Measurements from ENCODE around the gene P2RY12. TPM values are rescaled to one million over a fixed set of nuclear protein-coding genes. Genes with fewer than 3 reads are reported as not detected.

The P2RY12 gene
- total and polyA plus RNA-seq, 12 donors = 0.33 to 3.1 (median 0.76) TPM; not detected in 1

- H3K4me3 ChIP-seq = no peak overlapping the region
- H3K27me3 ChIP-seq = no peaks in the 10 kb centered on the region
- ATAC-seq (no peak), DNase-seq (no peak)
- WGBS, 2 donors = 76 to 78% methylated on average over 4 of the region's 4 CpGs
- H3K4me1 ChIP-seq = peaks cover 0 to 53% (median 0%) of the 10 kb centered on the region in 9 donors
- intact Hi-C loops (cut with DNase I) = no loop called here
- H3K9me3 ChIP-seq = no peaks in the 10 kb centered on the region
- no peaks in the 10 kb centered on the region for H3K36me3 ChIP-seq
- peak overlapping the region in 1 of 10 donors; percentile 9 for H3K27ac ChIP-seq
- TF ChIP-seq, protein P1, sequence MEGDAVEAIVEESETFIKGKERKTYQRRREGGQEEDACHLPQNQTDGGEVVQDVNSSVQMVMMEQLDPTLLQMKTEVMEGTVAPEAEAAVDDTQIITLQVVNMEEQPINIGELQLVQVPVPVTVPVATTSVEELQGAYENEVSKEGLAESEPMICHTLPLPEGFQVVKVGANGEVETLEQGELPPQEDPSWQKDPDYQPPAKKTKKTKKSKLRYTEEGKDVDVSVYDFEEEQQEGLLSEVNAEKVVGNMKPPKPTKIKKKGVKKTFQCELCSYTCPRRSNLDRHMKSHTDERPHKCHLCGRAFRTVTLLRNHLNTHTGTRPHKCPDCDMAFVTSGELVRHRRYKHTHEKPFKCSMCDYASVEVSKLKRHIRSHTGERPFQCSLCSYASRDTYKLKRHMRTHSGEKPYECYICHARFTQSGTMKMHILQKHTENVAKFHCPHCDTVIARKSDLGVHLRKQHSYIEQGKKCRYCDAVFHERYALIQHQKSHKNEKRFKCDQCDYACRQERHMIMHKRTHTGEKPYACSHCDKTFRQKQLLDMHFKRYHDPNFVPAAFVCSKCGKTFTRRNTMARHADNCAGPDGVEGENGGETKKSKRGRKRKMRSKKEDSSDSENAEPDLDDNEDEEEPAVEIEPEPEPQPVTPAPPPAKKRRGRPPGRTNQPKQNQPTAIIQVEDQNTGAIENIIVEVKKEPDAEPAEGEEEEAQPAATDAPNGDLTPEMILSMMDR (IDR thresholded peaks at IDR 0.05) = no peak
Observed at GRCh38 chr3:151330379-151330778, 54.2 kb downstream of the P2RY12 start.

GRCh38 chr3:151329363-151329762 lies 55.2 kb downstream of the P2RY12 start, which contains the start of gene P2RY13:
P2RY13 (minus strand) TSS chr3:151329549; CDS start chr3:151329528, 21 bp downstream.
- TF ChIP-seq, protein P1 (IDR thresholded peaks at IDR 0.05) = no peak
- Histone ChIP-seq H3K27me3 (no peaks in the 10 kb centered on the region), H3K4me3 (peak within 1 kb of the TSS in 6 of 10 donors; percentile 10 to 52 (median 29)), H3K27ac (peak within 1 kb of the TSS in 2 of 10 donors; percentile 38 to 81), H3K4me1 (peaks cover 0 to 53% (median 0%) of the 10 kb centered on the region in 9 donors), H3K9me3 (no peaks in the 10 kb centered on the region), H3K36me3 (no peaks in the 10 kb centered on the region)
- 88 to 98% methylated on average over 1 of the region's 1 CpG for WGBS, 2 donors
- DNase-seq (no peak), ATAC-seq (peak in 3 of 8 donors; percentile 23 to 39 (median 39))
- intact Hi-C loops (cut with DNase I) = loop anchor here in 2 of 10 donors (5.0 kb wide), 2 partner anchors 157 to 162 kb away; no protein-coding TSS in a partner anchor

DNA sequence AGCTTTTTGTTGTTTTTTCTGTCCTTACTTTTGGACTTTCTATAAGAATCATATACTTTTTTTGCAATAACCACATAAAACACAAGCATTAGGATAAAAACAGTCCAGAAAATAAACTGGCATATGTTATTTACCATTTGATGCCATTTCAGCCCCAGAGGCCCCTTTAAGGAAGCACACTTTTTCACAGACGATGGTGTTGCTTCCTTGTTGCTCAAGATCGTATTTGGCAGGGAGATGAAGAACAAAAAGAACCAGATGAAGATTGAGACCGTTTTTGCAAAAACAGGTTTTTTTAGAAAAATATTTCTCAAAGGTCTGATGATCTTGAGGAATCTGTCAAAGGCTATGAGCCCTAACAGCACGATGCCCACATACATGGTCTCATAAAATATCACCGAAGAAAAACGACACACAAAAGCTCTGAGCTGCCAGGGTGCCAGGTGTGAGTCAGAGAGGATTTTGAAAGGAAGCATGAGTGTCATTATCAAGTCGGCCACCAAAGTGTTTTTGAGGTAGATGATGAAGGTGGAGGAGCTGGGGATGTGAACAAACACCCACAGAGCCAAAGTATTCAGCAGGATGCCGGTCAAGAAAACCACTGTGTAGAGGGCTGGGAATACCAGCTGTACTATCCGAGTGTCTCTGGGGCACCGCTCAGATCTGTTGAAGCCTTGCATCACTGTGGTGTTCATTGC lies 56.1 kb downstream of the P2RY12 start:
- DNase-seq (no peak), ATAC-seq (peak in 4 of 8 donors; percentile 28 to 62 (median 52))
- Histone ChIP-seq H3K4me3 (peak overlapping the region in 6 of 10 donors; percentile 10 to 52 (median 29)), H3K4me1 (peaks cover 0 to 53% (median 0%) of the 10 kb centered on the region in 9 donors), H3K9me3 (no peaks in the 10 kb centered on the region), H3K27me3 (no peaks in the 10 kb centered on the region), H3K27ac (peak overlapping the region in 2 of 10 donors; percentile 38 to 81), H3K36me3 (no peaks in the 10 kb centered on the region)
- WGBS, 2 donors = 59 to 69% methylated on average over 10 of the region's 10 CpGs
- intact Hi-C loops (cut with DNase I) = loop anchor here in 2 of 10 donors (5.0 kb wide), 2 partner anchors 156 to 161 kb away; no protein-coding TSS in a partner anchor
- TF ChIP-seq, protein P1 (IDR thresholded peaks at IDR 0.05) = no peak

DNA sequence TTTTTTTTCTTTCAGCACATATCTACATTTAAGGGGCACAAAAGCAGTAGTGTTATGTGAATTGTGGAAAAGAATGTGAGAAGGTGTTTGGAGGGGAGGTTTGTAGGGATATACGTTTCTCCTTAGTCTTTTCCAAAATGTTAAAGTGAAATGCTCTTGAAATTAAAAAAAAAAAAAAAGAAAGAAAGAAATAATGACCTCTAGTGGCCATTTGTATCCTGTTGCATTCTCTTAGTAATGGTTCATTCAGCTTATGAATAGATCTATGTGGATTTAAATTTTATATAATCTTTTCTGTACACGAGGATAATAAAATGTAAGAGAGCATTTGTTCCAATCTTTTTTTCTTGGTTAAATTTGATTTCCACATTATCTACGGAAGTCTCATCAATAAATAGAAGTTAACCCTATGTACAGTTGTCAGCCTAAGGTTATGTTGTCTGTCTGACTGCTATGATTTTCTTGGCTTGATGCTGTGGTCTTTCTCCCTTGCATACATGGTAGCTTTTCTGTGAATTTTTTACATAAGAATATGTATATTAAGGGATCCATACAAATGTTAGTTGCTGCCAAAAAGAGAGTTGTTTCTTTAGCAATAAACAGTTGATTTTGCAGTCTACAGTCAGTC lies 56.9 kb downstream of the P2RY12 start:
- H3K27me3 ChIP-seq = no peaks in the 10 kb centered on the region
- H3K27ac ChIP-seq = peak overlapping the region in 2 of 10 donors; percentile 38 to 81
- intact Hi-C loops (cut with DNase I) = loop anchor here in 2 of 10 donors (5.0 kb wide), 2 partner anchors 155 to 160 kb away; no protein-coding TSS in a partner anchor
- TF ChIP-seq, protein P1 (IDR thresholded peaks at IDR 0.05) = peak; percentile 33 to 76 (median 66)
- H3K36me3 ChIP-seq = no peaks in the 10 kb centered on the region
- no peaks in the 10 kb centered on the region for H3K9me3 ChIP-seq
- DNase-seq = no peak
- peak overlapping the region in 7 of 10 donors; percentile 2 to 52 (median 26) for H3K4me3 ChIP-seq
- WGBS, 2 donors = 19 to 21% methylated on average over 3 of the region's 3 CpGs
- peak in 2 of 8 donors; percentile 40 to 54 for ATAC-seq
- peaks cover 0 to 53% (median 0%) of the 10 kb centered on the region in 9 donors for H3K4me1 ChIP-seq

All from heart right ventricle (tissue), 16 donors.